GM21526 (cell line): ENCODE results near the gene ADARB1.

Experiments used
- ATAC-seq: cut with Tn5 transposase; IDR thresholded peaks from one replicate; pipeline ENCODE4 v1.9.1; 2021; ENCODE audit warnings: moderate library complexity; ENCODE audit not compliant: unreplicated experiment, low FRiP score

Gene ADARB1

GRCh38 chr21:45163413-45164123 lies 89.2 kb downstream of the ADARB1 start:
- no peak for ATAC-seq

GRCh38 chr21:45164124-45164511 lies 89.7 kb downstream of the ADARB1 start:
- no peak for ATAC-seq

- ATAC-seq, result no peak
Observed at GRCh38 chr21:45164838-45165237, 90.5 kb downstream of the ADARB1 start.

GRCh38 chr21:45166931-45167330 lies 92.6 kb downstream of the ADARB1 start:
- no peak for ATAC-seq

GRCh38 chr21:45167796-45168222 lies 93.4 kb downstream of the ADARB1 start:
- no peak for ATAC-seq

- no peak for ATAC-seq
Observed at GRCh38 chr21:45168522-45168921, 94.1 kb downstream of the ADARB1 start.

GRCh38 chr21:45169001-45169400 lies 94.6 kb downstream of the ADARB1 start:
- ATAC-seq, result no peak

- ATAC-seq, result no peak
Observed at GRCh38 chr21:45169682-45170081, 95.3 kb downstream of the ADARB1 start.

GRCh38 chr21:45170987-45171386 lies 96.6 kb downstream of the ADARB1 start:
- no peak for ATAC-seq

GRCh38 chr21:45172420-45172819 lies 98.0 kb downstream of the ADARB1 start:
- ATAC-seq, result no peak

GRCh38 chr21:45175326-45176095 lies 101.1 kb downstream of the ADARB1 start:
- no peak for ATAC-seq

GRCh38 chr21:45176141-45176540 lies 101.8 kb downstream of the ADARB1 start:
- ATAC-seq, result no peak

GRCh38 chr21:45177039-45177438 lies 102.7 kb downstream of the ADARB1 start:
- ATAC-seq, result no peak

- no peak for ATAC-seq
Observed at GRCh38 chr21:45178070-45178608, 103.8 kb downstream of the ADARB1 start.

- no peak for ATAC-seq
Observed at GRCh38 chr21:45178971-45179370, 104.6 kb downstream of the ADARB1 start.

GRCh38 chr21:45179568-45180245 lies 105.3 kb downstream of the ADARB1 start:
- ATAC-seq, result no peak

GRCh38 chr21:45180246-45180599 lies 105.8 kb downstream of the ADARB1 start:
- no peak for ATAC-seq

- ATAC-seq, result no peak
Observed at GRCh38 chr21:45182958-45183357, 108.6 kb downstream of the ADARB1 start.

GRCh38 chr21:45183852-45184251 lies 109.5 kb downstream of the ADARB1 start:
- no peak for ATAC-seq

- no peak for ATAC-seq
Observed at GRCh38 chr21:45184869-45185268, 110.5 kb downstream of the ADARB1 start.

- no peak for ATAC-seq
Observed at GRCh38 chr21:45186709-45187108, 112.3 kb downstream of the ADARB1 start.
